Measurements from ENCODE around the gene ZNF341.
A peak's percentile ranks its signal among the peaks of the same experiment; 100 is the strongest.
"Not testable (repeated sequence)": the region's sequence is repeated elsewhere in the genome, so short reads cannot be mapped to it uniquely, and the experiment has no call there.

The ZNF341 gene

DNA sequence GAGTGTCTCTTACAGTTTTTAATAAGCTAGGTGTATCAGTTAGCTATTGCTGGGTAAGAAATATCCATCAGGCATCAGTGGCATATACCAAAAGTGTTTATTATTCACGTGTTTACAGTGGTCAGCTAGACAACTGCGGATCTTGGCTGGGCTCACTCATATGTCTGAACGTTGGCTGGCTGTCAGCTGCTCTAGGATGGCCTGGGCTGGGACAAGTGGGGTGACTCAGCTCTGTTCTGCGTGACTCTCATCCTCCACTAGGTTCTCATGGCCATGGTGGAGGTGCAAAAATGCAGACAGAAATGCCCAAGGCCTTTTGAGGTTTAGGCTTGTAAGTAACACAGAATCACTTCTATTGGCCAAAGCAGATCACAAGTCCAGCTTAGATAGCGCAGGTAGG is 22.0 kb downstream of the ZNF341 start:
- H3K4me1 ChIP-seq, result peaks cover 6% of the 10 kb centered on the region; the same call in 1 of the 2 replicates
- H3K36me3 ChIP-seq (replicated peaks), result peaks cover 4% of the 10 kb centered on the region
- H3K27me3 ChIP-seq (ENCODE audit: low read depth), result no peaks in the 10 kb centered on the region
- no peaks in the 10 kb centered on the region for H3K9me3 ChIP-seq
- no peak overlapping the region for H3K4me3 ChIP-seq
- in situ Hi-C loops (cut with MboI; ENCODE audit: low sequenced_read_pairs), result no loop called here
- DNase-seq (ENCODE audit: low spot score in 2 of 2), result no peak

DNA sequence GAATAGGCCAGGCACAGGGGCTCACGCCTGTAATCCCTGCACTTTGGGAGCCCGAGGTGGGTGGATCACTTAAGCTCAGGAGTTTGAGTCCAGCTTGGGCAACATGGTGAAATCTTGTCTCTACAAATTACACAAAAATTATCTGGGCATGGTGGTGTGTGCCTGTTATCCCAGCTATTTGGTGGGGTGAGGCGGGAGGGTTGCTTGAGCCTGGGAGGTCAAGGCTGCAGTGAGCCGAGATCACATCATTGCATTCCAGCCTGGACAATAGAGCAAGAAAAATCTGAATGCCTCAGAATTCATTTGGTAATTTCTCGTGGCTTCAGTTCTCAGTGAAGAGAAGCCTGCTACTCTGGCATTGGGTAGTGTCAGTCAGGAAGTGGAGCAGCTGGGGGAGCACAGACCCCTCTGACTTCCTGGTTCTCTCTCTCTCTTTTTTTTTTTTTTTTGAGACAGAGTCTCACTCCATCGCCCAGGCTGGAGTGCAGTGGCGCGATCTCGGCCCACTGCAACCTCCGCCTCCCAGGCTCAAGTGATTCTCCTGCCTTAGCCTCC is 24.2 kb downstream of the ZNF341 start:
- H3K36me3 ChIP-seq (replicated peaks); in situ Hi-C loops (cut with MboI; ENCODE audit: low sequenced_read_pairs); H3K4me3 ChIP-seq; H3K4me1 ChIP-seq; H3K27me3 ChIP-seq (ENCODE audit: low read depth); H3K9me3 ChIP-seq: not testable (repeated sequence)
- DNase-seq (ENCODE audit: low spot score in 2 of 2), result peak in 1 of 2 experiments; percentile 17

DNA sequence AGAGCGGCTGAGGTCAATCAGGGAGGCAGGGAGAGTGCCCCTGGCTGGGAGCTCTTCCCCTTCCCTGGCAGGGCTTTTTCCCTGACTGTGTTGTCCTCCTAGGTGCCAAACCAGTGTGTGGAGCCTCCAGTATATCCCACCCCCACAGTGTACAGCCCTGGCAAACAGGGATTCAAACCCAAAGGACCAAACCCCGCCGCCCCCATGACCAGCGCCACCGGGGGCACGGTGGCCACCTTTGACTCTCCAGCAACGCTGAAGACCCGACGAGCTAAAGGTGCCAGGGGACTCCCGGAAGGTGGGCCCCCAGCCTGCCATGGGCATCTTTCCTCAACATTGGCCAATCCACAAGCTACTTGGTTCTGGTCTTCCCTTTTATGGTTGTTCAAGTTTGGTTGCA is 25.2 kb downstream of the ZNF341 start:
- in situ Hi-C loops (cut with MboI; ENCODE audit: low sequenced_read_pairs), result no loop called here
- DNase-seq (ENCODE audit: low spot score in 2 of 2), result no peak
- peaks cover 4% of the 10 kb centered on the region for H3K36me3 ChIP-seq (replicated peaks)
- no peaks in the 10 kb centered on the region for H3K27me3 ChIP-seq (ENCODE audit: low read depth)
- H3K9me3 ChIP-seq, result no peaks in the 10 kb centered on the region
- no peak overlapping the region for H3K4me3 ChIP-seq
- H3K4me1 ChIP-seq, result peaks cover 6% of the 10 kb centered on the region; the same call in 1 of the 2 replicates

DNA sequence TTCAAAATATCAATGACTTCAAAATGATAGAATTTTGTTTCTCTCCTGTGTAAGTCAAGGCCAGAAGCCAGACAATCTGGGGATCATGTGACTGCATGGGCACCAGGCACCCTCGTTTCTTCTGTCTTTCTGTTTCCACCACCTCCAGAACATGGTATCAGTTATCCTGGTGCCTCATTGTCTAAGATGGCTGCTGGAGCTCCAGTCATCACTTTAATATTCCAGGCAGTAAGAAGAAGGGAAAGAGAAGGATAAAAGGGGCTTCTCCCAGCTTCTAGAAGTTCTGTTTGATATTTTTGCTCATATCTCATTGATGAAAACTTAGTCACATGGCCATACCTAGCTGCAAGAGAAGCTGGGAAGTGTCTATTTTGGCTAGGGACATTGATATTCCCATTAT is 25.7 kb downstream of the ZNF341 start:
- no peak overlapping the region for H3K4me3 ChIP-seq
- no peak for DNase-seq (ENCODE audit: low spot score in 2 of 2)
- H3K4me1 ChIP-seq, result peaks cover 6% of the 10 kb centered on the region; the same call in 1 of the 2 replicates
- peaks cover 4% of the 10 kb centered on the region for H3K36me3 ChIP-seq (replicated peaks)
- no peaks in the 10 kb centered on the region for H3K9me3 ChIP-seq
- in situ Hi-C loops (cut with MboI; ENCODE audit: low sequenced_read_pairs), result no loop called here
- no peaks in the 10 kb centered on the region for H3K27me3 ChIP-seq (ENCODE audit: low read depth)

DNA sequence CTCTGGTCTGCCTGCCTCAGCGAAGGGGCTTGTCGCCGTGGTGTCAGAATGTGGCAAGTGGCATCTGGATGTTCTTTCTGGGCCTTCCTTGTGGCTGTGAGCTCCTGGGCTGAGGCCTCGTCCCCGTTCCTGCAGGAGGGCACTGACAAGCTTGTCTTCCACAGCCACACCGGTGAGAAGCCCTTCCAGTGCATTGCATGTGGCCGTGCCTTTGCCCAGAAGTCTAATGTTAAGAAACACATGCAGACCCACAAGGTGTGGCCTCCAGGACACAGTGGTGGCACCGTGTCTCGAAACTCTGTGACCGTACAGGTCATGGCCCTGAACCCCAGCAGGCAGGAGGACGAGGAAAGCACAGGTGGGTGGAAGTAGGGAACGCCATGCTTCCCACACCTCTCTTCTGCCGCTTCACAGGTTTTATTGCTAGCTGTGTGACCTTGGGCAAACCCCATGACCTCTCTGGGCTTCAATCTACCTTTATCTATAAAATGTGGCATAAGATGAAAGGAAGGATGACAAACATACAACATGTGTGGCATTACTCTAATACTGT is 30.0 kb downstream of the ZNF341 start:
- DNase-seq (ENCODE audit: low spot score in 2 of 2), result no peak
- Histone ChIP-seq H3K27me3 (ENCODE audit: low read depth) (no peaks in the 10 kb centered on the region), H3K4me1 (no peaks in the 10 kb centered on the region), H3K36me3 (replicated peaks) (no peaks in the 10 kb centered on the region), H3K9me3 (no peaks in the 10 kb centered on the region), H3K4me3 (no peak overlapping the region)
- in situ Hi-C loops (cut with MboI; ENCODE audit: low sequenced_read_pairs), result no loop called here

DNA sequence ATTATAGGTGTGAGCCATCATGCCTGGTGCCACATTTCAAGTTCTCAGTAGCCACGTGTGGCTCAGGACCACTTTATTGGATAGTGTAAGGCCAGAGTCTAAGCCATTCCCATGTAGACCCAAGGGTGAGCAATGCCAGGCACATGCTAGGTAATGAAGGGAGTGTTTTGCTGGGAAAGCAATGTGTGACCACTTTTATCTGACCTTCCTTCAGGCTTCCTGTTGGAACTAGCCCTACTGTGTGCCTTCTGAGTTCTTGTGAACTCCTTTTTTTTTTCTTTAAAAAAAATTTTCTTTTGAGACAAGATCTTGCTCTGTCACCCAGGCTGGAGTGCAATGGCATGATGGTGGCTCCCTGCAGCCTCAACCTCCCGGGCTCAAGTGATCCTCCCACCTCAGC is 33.3 kb downstream of the ZNF341 start:
- DNase-seq (ENCODE audit: low spot score in 2 of 2), result no peak
- Histone ChIP-seq H3K4me3 (no peak overlapping the region), H3K27me3 (ENCODE audit: low read depth) (no peaks in the 10 kb centered on the region), H3K9me3 (no peaks in the 10 kb centered on the region), H3K4me1 (no peaks in the 10 kb centered on the region), H3K36me3 (replicated peaks) (no peaks in the 10 kb centered on the region; the same call in 1 of the 2 replicates)
- in situ Hi-C loops (cut with MboI; ENCODE audit: low sequenced_read_pairs), result no loop called here

DNA sequence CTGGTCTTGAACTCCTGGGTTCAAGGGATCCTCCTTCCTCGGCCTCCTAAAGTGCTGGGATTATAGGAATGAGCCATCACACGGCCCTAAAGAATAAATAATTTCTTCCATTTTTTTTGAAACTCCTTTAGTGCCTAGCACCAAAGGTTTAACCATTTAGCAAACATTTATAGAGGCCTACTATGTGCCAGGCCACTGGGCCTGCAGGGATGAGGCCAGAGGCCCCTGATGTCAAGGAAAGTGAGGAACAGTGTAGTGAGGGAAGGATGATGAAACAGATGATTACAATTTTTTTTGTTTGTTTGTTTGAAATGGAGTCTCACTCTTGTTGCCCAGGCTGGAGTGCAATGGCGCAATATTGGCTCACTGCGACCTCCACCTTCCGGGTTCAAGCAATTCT is 33.8 kb downstream of the ZNF341 start:
- H3K4me1 ChIP-seq, result no peaks in the 10 kb centered on the region
- H3K9me3 ChIP-seq, result no peaks in the 10 kb centered on the region
- H3K4me3 ChIP-seq, result no peak overlapping the region
- no peaks in the 10 kb centered on the region for H3K27me3 ChIP-seq (ENCODE audit: low read depth)
- in situ Hi-C loops (cut with MboI; ENCODE audit: low sequenced_read_pairs), result no loop called here
- no peaks in the 10 kb centered on the region; the same call in 1 of the 2 replicates for H3K36me3 ChIP-seq (replicated peaks)
- no peak for DNase-seq (ENCODE audit: low spot score in 2 of 2)

DNA sequence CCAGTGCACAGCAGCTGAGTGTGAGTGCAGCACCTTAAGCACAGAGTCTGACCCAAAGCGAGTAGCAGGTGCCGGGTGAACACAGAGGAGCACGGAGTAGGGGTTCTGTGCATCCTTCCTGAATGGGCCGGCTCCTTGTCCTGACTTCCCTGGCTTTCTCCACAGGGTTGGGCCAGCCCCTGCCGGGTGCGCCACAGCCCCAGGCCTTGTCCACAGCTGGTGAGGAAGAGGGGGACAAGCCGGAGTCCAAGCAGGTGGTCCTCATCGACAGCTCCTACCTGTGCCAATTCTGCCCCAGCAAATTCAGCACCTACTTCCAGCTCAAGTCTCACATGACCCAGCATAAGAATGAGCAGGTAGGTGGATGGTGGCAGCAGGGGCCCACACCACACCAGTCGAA is 34.9 kb downstream of the ZNF341 start:
- Histone ChIP-seq H3K4me1 (no peaks in the 10 kb centered on the region), H3K27me3 (ENCODE audit: low read depth) (no peaks in the 10 kb centered on the region), H3K4me3 (no peak overlapping the region), H3K9me3 (no peaks in the 10 kb centered on the region), H3K36me3 (replicated peaks) (no peaks in the 10 kb centered on the region; the same call in 1 of the 2 replicates)
- in situ Hi-C loops (cut with MboI; ENCODE audit: low sequenced_read_pairs), result no loop called here
- DNase-seq (ENCODE audit: low spot score in 2 of 2), result no peak

DNA sequence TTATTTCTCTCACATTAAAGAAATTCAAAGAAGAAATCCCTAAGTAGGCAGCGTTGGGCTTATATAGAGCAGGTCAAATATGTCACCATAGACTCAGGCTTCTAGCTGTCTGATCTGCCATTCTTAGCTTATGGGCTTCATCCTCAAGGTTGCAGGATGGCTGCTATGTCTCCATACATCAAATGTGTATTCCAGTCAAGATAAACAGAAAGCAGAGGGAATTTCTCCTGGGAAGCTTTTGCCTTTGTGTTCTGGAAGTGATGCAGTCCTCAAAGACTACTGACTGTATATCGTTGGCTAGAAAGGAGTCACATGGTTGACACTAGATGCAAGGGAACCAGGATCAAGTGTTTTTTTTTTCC is 36.0 kb downstream of the ZNF341 start:
- no peak overlapping the region for H3K4me3 ChIP-seq
- in situ Hi-C loops (cut with MboI; ENCODE audit: low sequenced_read_pairs), result no loop called here
- H3K27me3 ChIP-seq (ENCODE audit: low read depth), result no peaks in the 10 kb centered on the region
- DNase-seq (ENCODE audit: low spot score in 2 of 2), result no peak
- H3K36me3 ChIP-seq (replicated peaks), result no peaks in the 10 kb centered on the region; the same call in 1 of the 2 replicates
- no peaks in the 10 kb centered on the region for H3K9me3 ChIP-seq
- H3K4me1 ChIP-seq, result no peaks in the 10 kb centered on the region

DNA sequence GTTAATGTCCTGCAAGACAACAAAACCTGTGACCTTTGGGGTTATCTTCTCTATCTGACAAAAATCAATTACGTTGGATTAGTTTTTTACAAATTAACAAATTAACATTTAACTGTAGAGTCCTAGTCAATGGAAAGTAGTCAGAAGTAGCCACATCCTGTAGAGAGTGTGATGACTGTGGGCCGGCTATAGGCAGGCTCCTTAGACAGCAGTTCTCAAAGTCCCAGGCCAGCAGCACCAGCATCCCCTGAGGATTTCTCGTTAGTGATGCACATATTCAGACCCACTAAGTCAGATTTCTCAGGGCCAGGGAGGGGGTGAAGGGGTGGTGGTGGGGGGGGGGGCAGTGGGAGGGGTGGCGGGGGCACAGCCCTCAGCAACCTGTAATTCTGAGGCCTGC is 37.2 kb downstream of the ZNF341 start:
- Histone ChIP-seq H3K4me1 (no peaks in the 10 kb centered on the region), H3K27me3 (ENCODE audit: low read depth) (no peaks in the 10 kb centered on the region), H3K9me3 (no peaks in the 10 kb centered on the region), H3K4me3 (no peak overlapping the region), H3K36me3 (replicated peaks) (no peaks in the 10 kb centered on the region; the same call in 1 of the 2 replicates)
- in situ Hi-C loops (cut with MboI; ENCODE audit: low sequenced_read_pairs), result no loop called here
- no peak for DNase-seq (ENCODE audit: low spot score in 2 of 2)

DNA sequence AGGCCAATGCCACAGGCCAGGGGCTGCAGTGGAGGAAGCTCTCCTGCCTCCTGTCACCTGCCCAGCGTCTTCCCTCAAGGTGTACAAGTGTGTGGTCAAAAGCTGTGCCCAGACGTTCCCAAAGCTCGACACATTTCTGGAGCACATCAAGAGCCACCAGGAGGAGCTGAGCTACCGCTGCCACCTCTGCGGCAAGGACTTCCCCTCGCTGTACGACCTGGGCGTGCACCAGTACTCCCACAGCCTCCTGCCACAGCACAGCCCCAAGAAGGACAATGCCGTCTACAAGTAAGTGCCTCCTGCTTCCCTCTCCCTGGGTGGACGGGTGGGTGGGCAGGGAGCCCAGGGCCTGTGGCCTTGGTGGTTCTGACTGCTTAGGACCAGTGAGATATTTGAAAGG is 38.2 kb downstream of the ZNF341 start:
- Histone ChIP-seq H3K27me3 (ENCODE audit: low read depth) (no peaks in the 10 kb centered on the region), H3K4me1 (no peaks in the 10 kb centered on the region), H3K4me3 (no peak overlapping the region), H3K9me3 (no peaks in the 10 kb centered on the region), H3K36me3 (replicated peaks) (no peaks in the 10 kb centered on the region; the same call in 1 of the 2 replicates)
- DNase-seq (ENCODE audit: low spot score in 2 of 2), result no peak
- in situ Hi-C loops (cut with MboI; ENCODE audit: low sequenced_read_pairs), result no loop called here

DNA sequence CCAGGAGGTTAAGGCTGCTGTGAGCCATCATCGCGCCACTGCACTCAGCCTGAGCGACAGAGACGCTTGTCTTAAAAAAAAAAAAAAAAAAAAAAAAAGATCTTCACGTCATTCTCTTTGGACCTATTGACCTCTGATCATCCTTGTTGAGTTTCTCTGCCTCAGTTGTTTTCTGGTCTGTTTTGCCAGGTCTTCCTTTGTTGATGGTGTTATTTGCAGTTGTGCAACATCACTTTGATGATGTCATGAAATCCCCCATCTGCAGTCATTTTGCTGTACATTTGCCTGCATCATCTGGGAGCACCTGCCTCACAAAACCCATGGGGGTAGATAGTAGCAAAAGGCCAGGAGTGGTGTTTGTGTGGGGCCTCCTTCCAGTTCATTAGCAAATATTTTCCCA is 40.1 kb downstream of the ZNF341 start:
- no peaks in the 10 kb centered on the region for H3K27me3 ChIP-seq (ENCODE audit: low read depth)
- no peak for DNase-seq (ENCODE audit: low spot score in 2 of 2)
- no peaks in the 10 kb centered on the region for H3K9me3 ChIP-seq
- no peaks in the 10 kb centered on the region; the same call in 1 of the 2 replicates for H3K36me3 ChIP-seq (replicated peaks)
- in situ Hi-C loops (cut with MboI; ENCODE audit: low sequenced_read_pairs), result no loop called here
- H3K4me3 ChIP-seq, result no peak overlapping the region
- H3K4me1 ChIP-seq, result no peaks in the 10 kb centered on the region

DNA sequence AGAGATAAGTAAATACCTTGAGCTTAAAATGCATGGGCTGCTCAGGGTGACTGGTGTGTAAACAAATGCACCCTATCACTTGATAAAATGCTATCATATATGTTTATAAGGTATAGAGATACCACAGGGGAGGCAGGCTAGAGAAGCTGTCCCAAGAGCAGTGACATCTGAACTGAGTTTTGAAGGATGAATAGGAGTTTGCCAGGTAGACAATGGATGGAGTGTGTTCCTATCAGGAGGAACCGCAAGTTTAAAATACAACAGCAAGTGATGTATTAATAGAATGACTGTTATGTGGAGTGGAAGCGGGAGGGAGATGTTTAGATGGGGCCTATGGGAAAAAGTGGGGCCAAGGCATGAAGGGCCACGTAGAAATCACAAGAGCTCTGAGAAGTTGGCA is 40.6 kb downstream of the ZNF341 start:
- DNase-seq (ENCODE audit: low spot score in 2 of 2), result no peak
- Histone ChIP-seq H3K9me3 (no peaks in the 10 kb centered on the region), H3K4me3 (no peak overlapping the region), H3K27me3 (ENCODE audit: low read depth) (no peaks in the 10 kb centered on the region), H3K4me1 (no peaks in the 10 kb centered on the region), H3K36me3 (replicated peaks) (no peaks in the 10 kb centered on the region; the same call in 1 of the 2 replicates)
- in situ Hi-C loops (cut with MboI; ENCODE audit: low sequenced_read_pairs), result no loop called here

DNA sequence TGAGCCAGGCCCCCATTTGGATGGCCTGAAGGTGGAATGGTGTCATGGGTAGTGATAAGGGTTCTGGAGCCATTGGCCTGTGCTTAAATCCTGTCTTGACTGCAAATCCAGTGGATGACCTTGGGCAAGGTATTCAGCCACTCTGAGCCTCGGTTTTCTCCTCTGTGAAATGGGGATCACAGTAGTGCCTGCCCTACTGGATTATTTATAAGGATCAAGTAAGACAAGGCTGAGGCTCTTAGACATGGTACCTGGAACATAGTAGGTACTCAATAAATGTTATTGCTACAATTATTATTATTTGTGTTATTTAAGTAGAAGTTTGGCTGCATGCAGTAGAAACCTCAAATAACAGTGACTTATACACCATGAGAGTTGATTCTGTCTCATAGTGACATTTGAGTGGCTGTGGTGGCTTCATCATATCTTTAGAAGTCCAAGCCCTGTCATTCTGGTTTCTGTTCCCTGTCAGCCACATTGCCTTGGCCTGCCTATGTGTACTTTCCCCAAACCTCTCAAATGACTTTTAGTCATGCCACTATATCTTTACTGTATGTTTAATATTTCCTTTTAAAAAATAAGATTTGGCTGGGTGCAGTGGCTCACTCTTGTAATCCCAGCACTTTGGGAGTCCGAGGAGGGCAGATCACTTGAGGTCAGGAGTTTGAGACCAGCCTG is 41.8 kb downstream of the ZNF341 start:
- no peaks in the 10 kb centered on the region for H3K9me3 ChIP-seq
- no peaks in the 10 kb centered on the region for H3K27me3 ChIP-seq (ENCODE audit: low read depth)
- in situ Hi-C loops (cut with MboI; ENCODE audit: low sequenced_read_pairs), result no loop called here
- no peaks in the 10 kb centered on the region for H3K4me1 ChIP-seq
- no peaks in the 10 kb centered on the region for H3K36me3 ChIP-seq (replicated peaks)
- no peak overlapping the region for H3K4me3 ChIP-seq
- no peak for DNase-seq (ENCODE audit: low spot score in 2 of 2)
